ENCODE results near the gene GGT6.

The GGT6 gene

GRCh38 chr17:4531988-4532736, 28.2 kb downstream of the GGT6 start:
- no peak for DNase-seq (ENCODE audit: low spot score)
- no peak for TF ChIP-seq CTCF (IDR thresholded peaks at IDR 0.05; ENCODE audit: extremely low read depth, missing control alignments)

GRCh38 chr17:4530799-4531730, 29.3 kb downstream of the GGT6 start:
- TF ChIP-seq CTCF (IDR thresholded peaks at IDR 0.05; ENCODE audit: extremely low read depth, missing control alignments) = no peak
- no peak for DNase-seq (ENCODE audit: low spot score)

- no peak for TF ChIP-seq CTCF (IDR thresholded peaks at IDR 0.05; ENCODE audit: extremely low read depth, missing control alignments)
- DNase-seq (ENCODE audit: low spot score) = no peak
Measured at GRCh38 chr17:4529533-4530152, 30.7 kb downstream of the GGT6 start.

GRCh38 chr17:4527566-4528125, 32.7 kb downstream of the GGT6 start:
- DNase-seq (ENCODE audit: low spot score) = no peak

GRCh38 chr17:4527134-4527533, 33.2 kb downstream of the GGT6 start:
- no peak for TF ChIP-seq CTCF (IDR thresholded peaks at IDR 0.05; ENCODE audit: extremely low read depth, missing control alignments)

More at GRCh38 chr17:4527566-4528125, 32.7 kb downstream of the GGT6 start:
- TF ChIP-seq CTCF (IDR thresholded peaks at IDR 0.05; ENCODE audit: extremely low read depth, missing control alignments) = no peak

GRCh38 chr17:4525691-4526397, 34.5 kb downstream of the GGT6 start:
- no peak for TF ChIP-seq CTCF (IDR thresholded peaks at IDR 0.05; ENCODE audit: extremely low read depth, missing control alignments)
- no peak for DNase-seq (ENCODE audit: low spot score)

More at GRCh38 chr17:4527134-4527533, 33.2 kb downstream of the GGT6 start:
- DNase-seq (ENCODE audit: low spot score) = no peak

Measured in GM20000 (cell line).